SW480 (cell line): ENCODE data around the gene SYNPR.
"Not testable (repeated sequence)": the region's sequence is repeated elsewhere in the genome, so short reads cannot be mapped to it uniquely, and the experiment has no call there.

Experiments
- DNase-seq: peaks from one replicate; pipeline ENCODE4 v3.0.0-alpha.2; 2016; ENCODE audit warnings: low spot score

SYNPR gene

DNA sequence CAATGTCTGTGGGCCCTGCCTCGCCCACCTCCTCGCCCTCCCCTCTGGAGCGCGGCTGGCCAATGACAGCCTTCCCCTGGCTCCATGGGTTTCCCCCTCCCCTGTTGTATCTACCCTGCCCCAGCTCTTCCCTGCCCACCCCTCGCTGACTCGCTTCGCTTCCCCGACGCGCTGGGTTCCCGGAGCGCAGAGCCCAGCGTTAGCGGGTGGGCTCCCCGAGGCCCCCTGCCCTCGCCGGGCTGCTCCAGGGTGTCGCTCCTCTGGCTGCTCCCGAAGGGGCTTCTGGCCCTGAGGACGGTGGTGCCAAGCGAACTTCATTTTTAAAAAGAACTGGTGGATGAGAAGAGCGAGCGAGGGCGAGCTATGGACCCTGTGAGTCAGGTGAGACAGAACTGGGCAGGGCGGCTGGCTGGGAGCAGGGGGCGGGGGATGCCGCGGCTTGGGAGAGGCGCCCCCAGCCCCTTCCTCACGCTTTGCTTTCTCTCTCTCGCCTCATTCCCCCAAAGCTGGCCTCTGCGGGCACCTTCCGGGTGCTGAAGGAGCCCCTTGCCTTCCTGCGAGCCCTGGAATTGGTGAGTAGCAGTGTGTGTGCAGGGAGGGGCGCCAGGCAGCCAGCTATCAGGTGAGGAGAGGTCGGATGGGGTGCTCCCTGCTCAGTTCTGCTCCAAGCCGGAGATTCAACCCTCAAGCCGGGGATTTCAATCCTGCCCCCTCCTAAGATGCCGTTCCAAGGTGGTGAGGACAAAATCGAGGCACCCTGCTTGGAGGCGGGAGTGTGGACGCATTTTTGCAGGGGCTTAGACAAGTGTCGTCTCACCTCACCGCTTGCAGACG, at the start of gene SYNPR:
Gene SYNPR (plus strand): TSS at position 138 of the 834 bp plus-strand sequence.
- DNase-seq, result no peak

GRCh38 chr3:63228677-63229076, 49.4 kb upstream of the SYNPR start:
- peak; percentile 26 for DNase-seq

DNA sequence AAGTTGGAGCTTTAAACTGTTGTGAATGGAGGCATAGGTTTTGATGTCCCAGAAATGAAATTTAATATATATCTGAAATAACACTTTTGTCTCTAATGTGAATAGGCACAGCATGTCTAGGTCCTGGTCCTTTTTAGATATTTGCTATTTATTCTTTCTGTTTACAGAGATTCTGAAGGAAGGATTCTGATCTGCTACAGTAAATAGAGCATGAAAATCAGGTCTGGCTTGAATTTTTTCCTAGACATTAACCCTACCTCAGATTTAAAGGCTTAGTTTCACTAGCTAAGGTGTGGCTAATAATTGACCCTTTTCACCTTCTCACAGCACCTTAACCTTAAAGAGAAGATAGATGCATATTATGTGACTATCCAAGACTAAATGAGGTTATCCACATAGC, 48.0 kb upstream of the SYNPR start:
- no peak for DNase-seq

DNA sequence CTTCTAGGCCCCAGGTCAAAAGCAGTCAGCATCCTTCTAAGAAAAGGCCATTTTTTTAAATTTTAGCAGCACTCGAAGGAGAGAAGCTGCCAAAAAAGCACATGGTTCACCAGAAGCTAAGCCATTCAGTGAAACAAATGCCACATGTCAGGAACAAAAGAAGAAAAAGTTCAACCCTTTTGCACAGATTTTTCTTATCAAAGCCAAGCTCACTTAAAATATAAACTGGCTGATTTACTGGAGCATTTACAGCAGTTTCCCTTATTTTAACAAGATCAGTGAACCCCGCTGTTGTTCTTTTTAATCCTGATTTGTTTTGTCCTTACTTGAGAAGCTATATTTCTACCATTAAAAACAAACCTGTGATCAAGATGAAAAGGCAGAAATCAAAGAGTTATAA, 46.5 kb upstream of the SYNPR start:
- DNase-seq, result no peak

- peak; percentile 15 for DNase-seq
These were observed 45.2 kb upstream of the SYNPR start for GRCh38 chr3:63232764-63233396.

GRCh38 chr3:63240381-63240902, 37.7 kb upstream of the SYNPR start:
- no peak for DNase-seq

DNA sequence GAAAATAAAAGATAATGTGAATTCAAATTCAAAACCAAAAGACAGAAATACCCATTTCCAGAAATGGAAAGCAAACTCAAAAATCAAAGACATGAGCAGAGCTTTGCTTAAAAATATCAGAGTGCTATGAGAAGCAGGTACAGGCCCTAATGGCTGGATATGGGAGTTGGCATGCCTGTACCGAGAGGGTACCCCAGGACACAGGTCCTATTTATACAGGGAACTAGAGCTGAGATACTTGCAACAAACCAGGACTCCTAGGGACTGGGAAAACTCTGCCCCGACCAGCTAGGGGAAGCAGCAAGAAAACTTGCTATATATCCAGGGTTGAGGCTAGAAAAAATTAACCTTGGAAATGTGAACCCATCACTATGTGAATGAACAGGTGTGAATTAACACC, 36.0 kb upstream of the SYNPR start:
- no peak for DNase-seq

DNA sequence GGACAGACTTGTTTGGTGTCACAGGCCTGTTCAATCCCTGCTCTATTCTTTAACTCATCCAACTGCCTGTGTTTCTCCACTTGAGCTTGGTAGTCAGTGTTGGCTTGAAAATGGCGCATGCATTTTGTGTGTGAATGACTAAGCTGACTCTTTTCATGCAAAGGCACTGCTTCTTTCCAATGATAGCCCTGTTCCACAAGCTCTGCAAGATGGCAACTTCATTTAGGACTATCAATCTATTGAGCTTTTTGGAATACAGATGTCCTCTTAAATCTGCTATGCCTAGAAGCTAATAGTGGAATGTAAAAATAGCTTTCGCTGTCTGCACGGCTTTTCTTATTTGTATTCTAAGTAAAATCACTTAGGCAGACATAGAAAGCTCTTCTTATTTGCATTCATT, 33.6 kb upstream of the SYNPR start:
- no peak for DNase-seq

DNA sequence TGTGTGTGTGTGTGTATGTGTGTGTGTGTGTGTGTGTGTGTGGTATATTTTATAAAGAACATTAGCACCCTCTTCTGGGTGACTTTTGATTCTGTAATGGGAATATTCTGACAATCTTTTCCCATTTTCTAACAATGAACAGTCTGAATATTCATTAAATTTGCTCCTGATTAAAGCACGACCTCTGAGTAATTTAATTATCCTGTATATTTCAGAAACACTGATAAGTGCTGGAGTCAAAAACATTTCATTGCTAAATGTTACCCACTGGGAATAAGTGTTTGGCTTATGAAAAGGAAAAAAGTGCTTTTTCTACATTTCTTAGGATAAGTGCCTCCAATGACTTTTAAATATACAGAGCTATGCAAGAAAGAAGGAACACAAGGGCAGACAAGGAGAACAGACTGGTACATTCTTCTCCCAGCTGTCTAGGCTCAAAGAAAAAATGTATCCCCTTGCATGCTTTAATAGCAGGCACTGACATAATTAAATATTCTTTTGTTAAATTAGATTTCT, 32.3 kb upstream of the SYNPR start:
- DNase-seq, result peak; percentile 14

DNA sequence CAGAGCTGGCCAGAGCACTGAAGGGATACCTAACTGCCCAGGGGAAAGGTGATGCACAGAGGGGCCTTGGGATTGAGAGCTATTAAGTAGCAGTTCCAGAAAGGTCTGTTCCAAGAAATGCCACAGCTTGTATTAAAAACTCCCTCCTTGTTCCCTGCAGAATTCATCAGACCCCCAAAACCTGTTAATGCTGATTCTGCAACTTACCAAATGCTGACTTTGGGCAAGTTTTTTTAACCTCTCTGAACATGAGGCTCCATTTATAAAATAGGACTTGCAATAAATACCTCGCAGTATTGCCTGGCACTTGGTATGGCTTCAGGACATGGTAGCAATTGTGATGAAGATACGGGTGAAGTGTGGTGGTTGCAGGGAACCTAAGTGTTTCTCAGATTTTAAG, 30.1 kb upstream of the SYNPR start:
- no peak for DNase-seq

DNA sequence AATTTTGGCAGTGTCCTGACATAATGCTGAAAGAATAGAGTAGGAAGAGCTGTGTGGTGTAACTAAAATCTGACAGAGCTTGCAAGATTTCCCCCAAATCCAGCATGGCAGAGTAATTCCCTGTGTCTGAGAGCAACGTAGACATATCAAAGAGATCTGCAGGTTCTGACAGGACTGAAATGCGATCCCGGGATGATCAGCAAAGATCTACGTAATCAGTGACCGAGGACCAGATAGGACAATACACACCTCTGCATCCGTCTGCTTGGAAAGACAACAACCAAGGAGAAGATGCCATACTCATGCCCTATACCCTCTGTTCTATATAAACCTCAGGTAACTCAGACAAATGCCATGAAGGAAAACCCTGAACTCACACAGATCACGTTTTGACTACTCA, 26.6 kb upstream of the SYNPR start:
- no peak for DNase-seq

DNA sequence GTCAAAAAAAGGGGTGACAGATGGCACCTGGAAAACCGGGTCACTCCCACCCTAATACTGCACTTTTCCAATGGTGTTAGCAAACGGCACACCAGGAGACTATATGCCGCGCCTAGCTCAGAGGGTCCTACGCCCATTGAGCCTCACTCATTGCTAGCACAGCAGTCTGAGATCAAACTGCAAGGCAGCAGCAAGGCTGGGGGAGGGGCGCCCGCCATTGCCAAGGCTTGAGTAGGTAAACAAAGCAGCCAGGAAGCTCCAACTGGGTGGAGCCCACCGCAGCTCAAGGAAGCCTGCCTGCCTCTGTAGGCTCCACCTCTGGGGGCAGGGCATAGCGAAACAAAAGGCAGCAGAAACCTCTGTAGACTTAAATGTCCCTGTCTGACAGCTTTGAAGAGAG, 22.3 kb upstream of the SYNPR start:
- not testable (repeated sequence) for DNase-seq

- DNase-seq, result no peak
These were observed 13.4 kb upstream of the SYNPR start for GRCh38 chr3:63264716-63265115.

GRCh38 chr3:63274359-63274758, 3.7 kb upstream of the SYNPR start:
- DNase-seq, result no peak

DNA sequence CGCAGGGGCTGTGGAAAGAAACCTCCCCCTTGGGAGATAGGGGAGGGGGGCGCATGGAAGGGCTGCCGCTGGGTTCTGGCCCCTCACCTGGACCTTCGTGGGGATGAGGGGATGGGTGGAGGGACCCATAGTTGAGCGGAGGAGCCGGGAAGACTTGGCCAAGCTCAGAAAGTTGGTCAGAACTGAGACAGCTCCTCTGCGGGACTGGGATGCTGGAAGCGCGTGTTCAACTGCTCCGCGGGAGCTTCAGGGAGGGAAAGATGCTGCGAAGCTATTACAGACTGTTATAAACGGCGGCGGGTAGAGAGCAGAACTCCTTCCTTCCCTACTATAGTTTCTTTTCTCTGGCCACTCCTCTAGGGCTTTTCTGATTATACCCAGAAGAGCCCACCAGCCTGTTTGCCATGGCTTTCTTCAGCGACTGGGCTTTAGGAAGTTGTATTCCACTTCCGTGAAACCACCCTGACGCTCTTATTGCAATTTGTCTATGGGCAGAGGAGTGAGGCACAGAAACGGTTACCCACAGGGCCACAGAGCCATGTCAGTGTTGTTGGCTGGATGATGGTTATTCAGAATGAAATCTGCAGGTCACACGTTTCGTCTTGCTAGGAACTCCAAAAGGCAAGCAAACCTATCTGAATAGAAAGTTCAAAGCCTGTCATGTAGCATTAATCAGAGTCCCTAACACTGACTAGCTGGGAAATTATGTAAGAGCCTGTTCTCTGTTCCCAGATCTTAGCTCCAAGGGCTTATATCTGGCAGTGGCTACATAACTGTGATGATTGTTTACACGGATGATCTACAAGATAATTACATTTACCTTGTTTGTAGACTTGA, 1.1 kb downstream of the SYNPR start:
- no peak for DNase-seq

DNA sequence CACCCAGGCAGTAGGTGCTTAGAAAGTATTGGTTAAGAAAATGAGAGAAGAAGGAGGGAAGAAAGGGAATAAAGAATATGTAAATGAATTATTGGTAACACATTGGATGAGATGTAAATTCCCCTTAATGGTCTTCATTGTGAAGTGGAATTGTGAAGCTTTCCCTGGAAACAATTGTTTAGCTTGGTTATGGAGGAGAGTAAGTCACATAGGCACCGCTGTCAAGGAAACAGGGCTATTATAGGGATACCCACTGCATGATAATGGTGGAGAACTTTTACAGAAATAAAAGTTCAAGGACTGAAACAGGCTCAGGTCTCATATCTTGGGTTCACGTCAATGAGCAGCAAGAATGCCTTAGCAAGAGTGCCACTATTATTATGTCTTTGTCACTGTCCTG, 9.5 kb downstream of the SYNPR start:
- DNase-seq, result no peak

DNA sequence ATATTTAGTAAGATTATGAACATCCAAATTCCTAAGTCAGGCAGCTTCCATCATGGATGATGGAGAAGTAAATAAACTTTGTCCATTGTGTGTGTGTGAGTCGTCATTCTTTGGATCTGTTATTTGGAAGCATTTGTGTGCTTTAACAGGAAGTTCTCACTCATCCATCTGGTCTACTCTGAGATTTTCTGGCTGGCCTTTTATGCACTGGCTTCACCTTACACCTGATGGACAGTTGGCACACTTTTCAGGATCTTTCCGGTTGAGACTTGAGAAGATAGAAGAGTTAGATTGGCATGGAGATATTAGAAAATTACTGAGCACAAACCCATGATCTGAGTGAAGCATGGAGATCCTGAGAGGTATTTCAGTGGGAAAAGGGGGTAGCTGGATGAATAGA, 12.6 kb downstream of the SYNPR start:
- DNase-seq, result no peak

DNA sequence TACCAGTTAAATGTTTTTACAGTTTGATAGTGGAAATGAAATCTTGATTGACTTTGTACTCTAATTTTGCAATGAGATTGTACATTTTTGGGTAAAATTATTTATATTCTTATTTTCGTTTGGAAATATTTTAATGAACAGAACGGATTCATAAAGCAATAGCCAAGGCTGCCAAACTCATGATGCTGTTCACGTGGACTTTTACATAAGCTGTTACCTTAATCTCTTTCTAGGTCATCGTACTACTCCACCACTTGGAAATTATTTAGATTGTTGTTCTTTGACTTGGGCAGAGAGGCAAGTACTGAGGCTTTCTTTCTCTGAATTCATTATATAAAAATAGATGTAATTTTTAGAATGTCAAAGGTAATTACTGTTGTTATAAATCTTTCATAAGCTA, 16.2 kb downstream of the SYNPR start:
- no peak for DNase-seq

- DNase-seq, result no peak
These were observed 17.2 kb downstream of the SYNPR start for GRCh38 chr3:63295356-63295755.

DNA sequence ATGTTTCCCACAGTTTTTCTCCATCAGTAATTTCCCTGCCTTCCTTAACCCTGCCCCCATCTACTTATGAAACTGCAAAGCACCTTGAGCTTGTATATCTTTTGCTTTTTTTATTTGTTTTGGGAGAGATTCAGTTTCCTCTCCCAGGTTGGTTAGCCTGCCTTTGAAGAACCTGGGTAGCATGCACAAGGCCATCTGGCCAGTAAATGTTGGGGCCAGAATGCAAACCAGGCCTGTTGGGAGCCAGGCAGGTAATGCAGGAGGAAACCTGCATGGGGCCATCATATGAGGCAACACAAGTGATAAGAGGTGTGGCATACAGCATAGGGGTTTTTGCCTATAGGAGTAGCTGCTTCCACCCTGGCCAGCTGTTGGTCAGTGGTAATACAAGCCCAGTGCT, 17.7 kb downstream of the SYNPR start:
- DNase-seq, result no peak

GRCh38 chr3:63296249-63296648, 18.1 kb downstream of the SYNPR start:
- no peak for DNase-seq

DNA sequence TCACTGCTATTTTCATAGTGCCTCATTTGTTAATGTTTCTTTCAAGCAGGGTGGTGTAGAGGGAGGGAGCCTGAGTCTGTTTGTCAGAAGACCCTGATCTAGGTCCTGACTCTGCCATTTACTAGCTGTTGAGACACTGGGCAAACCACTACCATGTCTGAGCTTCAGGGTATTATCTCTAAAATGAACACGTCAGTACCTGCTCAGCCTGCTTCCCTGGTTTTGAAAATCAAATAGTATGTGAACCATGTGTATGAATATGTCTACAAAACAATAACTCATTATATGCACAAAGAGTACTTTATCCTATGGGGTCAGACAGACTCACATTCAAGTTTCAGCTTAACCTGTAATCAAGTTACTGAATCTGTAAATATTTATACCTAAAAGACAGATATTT, 25.1 kb downstream of the SYNPR start:
- no peak for DNase-seq
